Frontal cortex (tissue), 4 donors: ENCODE data around the gene NDUFB8. TPM values are rescaled to one million over a fixed set of nuclear protein-coding genes. Genes with fewer than 3 reads are reported as not detected.
"Not testable (repeated sequence)": the region's sequence is repeated elsewhere in the genome, so short reads cannot be mapped to it uniquely, and the experiment has no call there.

Experiments used
- DNase-seq, 2 donors: peaks; one replicate each; pipeline ENCODE4 v3.0.0; 2012; ENCODE audit warnings: low spot score in 2 of 2
- FAIRE-seq: peaks from 2 replicates; lab custom pipeline; 2012; peaks lifted over from hg19 to GRCh38; lab: Jason Lieb, UNC
- total RNA-seq: library from RNA; depleted of rRNA; stranded (reverse); fragments of >200 nt; gene quantifications from one replicate; pipeline ENCODE4 v1.2.3, GENCODE V29; 2014
- donor health status: control.
- donor health status: control.
- donor health status: control.

Gene NDUFB8
- total RNA-seq: 132 TPM

- FAIRE-seq: no peak
These were observed at the start of gene NDUFB8 for GRCh38 chr10:100529475-100530298. Gene NDUFB8 (minus strand): TSS chr10:100529871. CDS start chr10:100529851, 20 bp downstream.

GRCh38 chr10:100576282-100576635, 46.6 kb upstream of the NDUFB8 start:
- FAIRE-seq (no peak), DNase-seq (no peak)

More at GRCh38 chr10:100529475-100530298, at the start of gene NDUFB8:
- peak; percentile 66 to 74 for DNase-seq

- no peak for FAIRE-seq
- DNase-seq: no peak
These were observed 46.1 kb upstream of the NDUFB8 start for GRCh38 chr10:100575585-100576281.

DNA sequence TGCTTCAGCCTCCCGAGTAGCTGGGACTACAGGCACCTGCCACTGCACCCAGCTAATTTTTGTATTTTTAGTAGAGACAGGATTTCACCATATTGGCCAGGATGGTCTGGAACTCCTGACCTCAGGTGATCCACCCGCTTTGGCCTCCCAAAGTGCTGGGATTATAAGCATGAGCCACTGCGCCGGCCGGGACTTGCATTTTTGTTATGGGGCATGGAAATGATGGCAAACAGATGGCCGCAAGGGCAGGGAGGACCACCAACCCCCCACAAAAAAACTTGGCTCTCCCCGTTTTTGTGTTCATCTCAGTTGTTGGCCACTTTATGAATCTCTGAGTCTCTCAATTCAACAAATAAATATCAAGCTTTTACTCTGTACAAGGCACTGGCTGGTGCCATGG, 45.5 kb upstream of the NDUFB8 start:
- not testable (repeated sequence) for FAIRE-seq, DNase-seq

DNA sequence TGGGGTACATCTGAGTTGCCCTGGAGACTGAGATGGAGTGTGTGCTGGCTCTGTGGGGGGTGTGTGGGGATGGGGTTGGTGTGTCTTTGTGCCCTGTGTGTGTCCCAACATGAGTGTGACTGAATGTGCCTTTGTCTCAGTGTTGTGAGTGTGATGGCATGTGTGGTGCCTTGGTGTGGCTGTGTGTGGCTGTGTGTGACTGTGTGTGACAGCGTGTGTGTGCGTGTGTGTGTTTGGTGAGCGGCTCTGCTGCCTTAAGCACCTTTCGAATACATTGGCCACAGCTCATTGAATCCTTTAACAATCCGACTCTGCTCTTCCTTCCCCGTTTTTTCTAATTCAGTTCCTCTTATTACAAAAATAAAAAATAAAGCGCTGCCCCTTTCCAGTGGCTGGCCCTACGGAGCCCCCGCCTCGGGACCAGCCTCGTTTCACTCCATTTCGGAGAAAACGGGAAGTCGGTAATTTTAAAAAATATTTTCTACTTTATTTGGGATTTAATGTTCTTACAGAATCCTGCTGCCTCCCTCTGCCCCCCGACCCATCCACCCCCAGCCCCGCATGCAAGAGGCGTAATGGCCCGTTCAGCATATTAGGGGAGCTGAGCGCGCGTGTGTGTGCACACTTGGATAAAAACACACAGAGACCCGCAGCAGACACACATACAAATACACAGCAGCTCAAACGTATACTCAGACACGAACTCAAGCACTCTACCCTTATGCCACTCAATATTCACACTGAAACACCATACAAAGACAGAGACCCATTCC, 41.6 kb upstream of the NDUFB8 start:
- FAIRE-seq (no peak), DNase-seq (no peak)

GRCh38 chr10:100570506-100570905, 40.8 kb upstream of the NDUFB8 start:
- DNase-seq (no peak), FAIRE-seq (no peak)

DNA sequence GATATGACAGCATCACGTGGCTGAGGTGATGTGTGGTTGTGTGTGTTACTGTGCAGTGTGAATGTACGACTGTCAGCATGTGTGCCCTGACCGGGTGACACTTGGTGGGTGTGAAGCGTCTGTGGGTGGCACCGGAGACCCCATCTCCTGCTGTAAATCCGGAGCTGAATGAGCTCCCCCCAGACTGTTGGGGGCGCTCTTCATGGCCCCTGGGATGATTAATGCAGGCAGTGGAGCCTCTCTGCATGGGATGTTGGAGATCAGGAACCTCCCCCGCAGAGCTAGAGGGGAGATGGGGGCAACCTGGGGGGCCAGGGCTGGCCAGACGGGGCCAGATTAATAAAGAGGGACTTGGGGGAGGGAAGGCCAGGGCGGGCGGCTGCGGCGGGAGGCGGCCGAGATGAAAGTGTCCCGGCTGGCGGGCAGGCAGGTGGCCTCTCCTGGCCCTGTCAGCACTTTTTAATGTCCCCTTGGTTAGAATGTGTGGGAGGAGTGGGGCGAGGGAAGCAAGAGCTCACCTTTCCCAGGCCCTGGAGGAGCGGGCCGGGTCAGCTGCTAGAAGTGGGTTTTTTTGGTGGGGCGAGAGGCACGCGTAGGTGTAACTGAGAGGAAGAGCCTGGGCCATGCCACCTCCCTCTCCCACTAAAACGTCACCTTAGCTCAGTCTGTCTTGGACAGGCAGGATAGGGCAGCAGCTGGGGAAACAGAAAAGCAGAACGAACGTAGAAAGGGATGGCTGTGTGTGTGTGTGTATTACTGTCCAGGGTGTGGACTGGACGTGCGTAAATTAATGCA, 40.2 kb upstream of the NDUFB8 start:
- DNase-seq: no peak

GRCh38 chr10:100568912-100569311, 39.2 kb upstream of the NDUFB8 start:
- DNase-seq (no peak), FAIRE-seq (no peak)

More for the DNA sequence above, 40.2 kb upstream of the NDUFB8 start:
- no peak for FAIRE-seq

DNA sequence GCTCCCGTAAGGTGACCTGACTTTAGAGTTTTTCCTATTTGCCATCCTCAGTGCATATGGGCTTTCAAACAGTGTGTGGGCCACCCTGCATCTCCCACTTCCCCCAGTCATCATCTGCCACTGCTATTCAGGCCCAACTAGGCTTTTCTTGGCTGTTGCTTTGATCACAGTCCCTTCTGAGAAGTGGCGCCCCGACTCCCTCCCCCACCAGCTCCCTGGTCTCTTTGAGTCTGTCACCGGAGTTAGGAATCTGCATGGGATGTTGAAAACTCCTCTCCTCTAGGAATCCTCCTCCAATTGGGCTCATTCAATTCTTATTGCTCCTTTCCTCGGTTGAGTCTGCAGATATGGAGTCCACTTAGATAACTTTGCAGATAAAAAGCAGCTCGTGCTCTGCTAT, 38.2 kb upstream of the NDUFB8 start:
- DNase-seq (no peak), FAIRE-seq (no peak)

DNA sequence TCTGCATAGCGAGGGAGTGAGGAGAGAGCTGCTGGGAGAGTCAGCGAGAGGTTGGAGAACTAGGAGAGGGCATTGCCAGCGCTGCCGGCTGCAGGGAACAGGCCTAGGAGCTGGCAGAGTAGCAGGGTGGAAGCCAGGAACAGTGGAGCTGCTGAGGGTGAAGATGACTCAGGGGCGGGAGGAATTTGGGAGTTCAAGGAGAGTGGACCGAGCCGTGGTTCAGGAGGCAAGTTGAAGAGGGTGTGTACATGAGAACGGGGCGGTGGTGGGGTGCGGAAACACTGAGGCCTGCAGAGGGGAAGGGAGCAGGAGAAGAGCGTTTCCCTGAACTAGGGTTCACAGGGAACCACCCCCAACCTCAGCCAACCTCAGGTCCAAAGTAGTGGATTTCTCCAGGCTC, 37.6 kb upstream of the NDUFB8 start:
- no peak for DNase-seq
- no peak for FAIRE-seq

DNA sequence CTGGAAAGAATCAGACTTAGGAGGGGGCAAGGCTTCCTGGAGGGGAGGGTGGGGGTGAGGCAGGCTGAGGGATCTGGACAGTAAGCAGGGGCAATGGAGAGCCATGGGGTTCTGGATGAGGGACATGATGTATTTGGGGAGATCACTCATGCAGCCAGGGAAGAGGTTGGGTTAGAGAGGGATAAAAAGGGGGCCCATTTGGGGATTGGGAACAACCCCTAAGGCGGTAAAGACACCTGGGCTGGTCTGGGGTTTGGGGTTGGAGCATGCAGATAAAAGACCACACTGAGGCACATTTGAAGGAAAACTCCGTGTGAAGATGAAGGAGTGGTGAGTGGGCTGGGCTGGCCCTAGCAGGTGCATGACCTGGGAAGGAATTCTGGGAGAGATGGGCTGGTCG, 36.9 kb upstream of the NDUFB8 start:
- FAIRE-seq (no peak), DNase-seq (no peak)

GRCh38 chr10:100565206-100565985, 35.7 kb upstream of the NDUFB8 start:
- FAIRE-seq (no peak), DNase-seq (no peak)

DNA sequence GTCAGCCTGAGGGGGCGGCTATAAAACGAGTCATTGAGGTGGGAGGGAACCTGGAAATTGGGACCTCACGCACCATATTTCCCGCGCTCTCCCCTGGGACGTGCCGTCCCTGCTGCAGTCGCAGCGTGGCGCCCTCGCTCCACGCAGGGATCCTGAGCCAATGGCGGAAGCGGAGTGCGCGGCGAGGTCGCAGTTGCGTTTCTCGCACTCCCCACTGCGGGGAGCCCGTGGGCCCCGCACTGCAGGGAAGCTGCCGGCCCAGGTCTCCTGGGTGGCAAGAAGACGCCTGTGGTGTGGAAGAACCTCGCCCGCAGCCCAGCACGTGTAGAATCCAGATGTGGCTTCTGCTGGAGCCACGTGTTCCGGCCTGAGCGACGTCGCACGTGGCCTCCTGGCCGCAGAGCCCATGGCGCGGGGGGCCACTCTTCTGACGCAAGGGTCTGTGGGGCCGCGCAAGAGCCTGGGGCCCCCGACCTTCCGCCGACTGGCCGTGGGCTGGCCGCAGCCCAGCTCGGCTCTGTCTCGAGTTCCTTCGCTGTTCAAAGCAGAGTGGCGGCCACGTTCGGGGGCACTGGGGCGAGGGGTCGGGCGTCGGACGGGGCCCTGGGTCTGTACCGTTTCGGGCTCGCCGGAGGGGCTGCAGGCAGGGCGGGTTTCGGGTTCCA, 32.5 kb upstream of the NDUFB8 start:
- no peak for FAIRE-seq
- peak; percentile 73 to 85 for DNase-seq

DNA sequence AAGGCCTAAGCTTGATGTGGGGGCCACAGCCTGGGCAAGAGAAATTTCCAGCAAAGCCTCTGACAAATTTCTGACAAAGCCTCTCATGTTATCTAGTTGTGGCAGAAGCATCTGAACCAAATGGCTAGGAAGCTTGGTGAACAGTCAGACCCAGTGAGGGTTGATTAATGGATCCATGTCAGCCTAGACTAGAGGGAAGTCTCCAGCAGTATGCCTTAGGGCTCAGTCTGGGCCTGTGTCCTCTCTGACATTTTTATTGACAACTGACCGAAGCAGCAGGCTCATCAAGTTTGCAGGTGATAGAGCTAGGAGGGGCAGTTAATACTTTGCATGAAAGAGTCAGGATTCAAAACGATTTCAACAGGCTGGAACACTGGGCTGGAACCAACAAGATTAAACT, 31.3 kb upstream of the NDUFB8 start:
- DNase-seq (no peak), FAIRE-seq (no peak)

GRCh38 chr10:100560248-100560647, 30.6 kb upstream of the NDUFB8 start:
- DNase-seq: no peak
- FAIRE-seq: no peak

DNA sequence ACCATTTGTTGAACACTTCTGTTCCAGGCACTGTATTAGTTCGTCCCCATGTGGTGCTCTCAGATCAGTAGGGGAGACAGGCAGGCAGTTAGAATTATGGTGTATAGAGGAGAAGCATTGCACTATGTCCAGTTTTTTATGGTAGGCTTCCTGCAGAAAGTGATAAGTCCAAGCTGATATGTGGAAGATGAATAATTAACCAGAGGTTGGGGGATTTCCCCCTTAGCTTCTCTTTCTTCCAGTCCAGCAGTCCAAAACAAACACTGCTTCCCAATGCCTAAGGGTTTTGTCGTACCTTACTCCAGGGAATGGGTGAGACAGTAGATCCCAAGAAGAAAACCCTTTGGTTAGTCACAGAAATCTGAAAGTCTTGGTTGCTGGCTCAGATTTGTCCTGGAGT, 25.2 kb upstream of the NDUFB8 start:
- no peak for DNase-seq
- no peak for FAIRE-seq

DNA sequence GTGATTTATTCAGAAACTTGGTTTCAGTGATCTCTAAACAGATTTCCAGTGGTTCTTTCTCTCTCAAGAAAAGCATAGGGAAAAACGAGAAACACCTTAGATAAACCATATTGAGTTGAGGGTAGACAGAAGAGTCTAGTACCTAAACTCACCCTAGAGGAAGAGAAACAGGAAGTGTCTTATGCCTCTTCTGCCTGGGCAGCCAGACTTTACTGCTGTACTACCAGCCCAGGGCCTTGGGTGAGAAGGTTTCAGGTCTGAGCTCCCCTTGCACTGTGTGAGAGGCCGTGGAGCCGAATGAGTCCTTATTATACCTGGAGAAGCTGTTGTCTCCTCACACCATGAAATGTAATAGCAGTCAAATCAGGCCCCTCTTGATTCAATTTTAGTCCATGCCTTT, 24.3 kb upstream of the NDUFB8 start:
- FAIRE-seq: no peak
- DNase-seq: no peak

DNA sequence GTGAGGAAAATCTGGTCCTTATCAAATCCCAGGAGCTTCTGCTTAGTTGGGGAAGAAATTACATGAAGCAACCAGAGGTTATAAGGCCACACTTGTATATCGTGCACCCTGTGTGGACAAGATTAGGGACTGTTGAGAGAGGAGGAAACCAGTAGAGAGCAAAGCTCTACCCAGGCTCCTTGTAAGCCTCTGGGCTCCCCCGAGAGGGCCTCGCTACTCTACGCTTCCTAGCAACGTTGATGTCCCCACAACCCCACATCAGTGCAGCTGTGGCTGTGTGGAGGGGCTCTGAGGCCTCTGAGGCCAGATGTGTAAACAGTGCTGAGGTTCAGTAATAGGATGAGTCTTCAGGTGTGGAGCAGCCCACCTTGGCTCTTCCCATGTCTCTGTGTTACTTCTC, 22.1 kb upstream of the NDUFB8 start:
- FAIRE-seq (no peak), DNase-seq (no peak)

DNA sequence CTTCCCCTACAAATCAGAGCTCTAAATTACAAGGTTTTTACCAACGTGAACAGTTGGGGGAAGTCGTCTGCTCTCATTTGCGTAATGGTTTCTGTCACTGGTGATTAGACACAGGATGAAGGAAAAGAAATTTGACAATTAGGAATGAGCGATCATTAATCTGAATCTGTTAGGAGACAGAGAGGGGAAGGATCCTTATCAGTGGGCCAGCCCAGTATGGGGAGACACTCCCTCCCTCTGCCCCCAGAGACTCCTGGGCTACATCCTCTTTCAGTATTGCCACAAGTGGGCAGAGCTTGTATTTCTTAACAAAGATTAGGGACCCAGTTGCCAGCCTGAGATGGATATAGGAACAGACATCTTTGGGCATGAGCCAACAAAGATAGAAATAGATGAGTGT, 21.5 kb upstream of the NDUFB8 start:
- FAIRE-seq (no peak), DNase-seq (no peak)
